Liver (tissue), 9 donors: Measurements from ENCODE around the gene DET1. TPM values are rescaled to one million over a fixed set of nuclear protein-coding genes. Genes with fewer than 3 reads are reported as not detected.

Source experiments
- DNase-seq: peaks from one replicate; pipeline ENCODE4 v3.0.0-alpha.2; 2017; ENCODE audit warnings: low spot score
- H3K27ac ChIP-seq, 2 donors: one replicate each; pipeline ENCODE4 v1.7.0; 2013; ENCODE audit warnings: inconsistent platforms in 2 of 2, low read length in 2 of 2, control low read depth in 1 of 2, low read depth in 1 of 2, mild to moderate bottlenecking in 1 of 2
- H3K27me3 ChIP-seq, 4 donors: one replicate each; pipeline versions ENCODE4 v1.6.1 to v1.7.0; 2013; ENCODE audit warnings: low read length in 3 of 4, inconsistent platforms in 1 of 4, mild to moderate bottlenecking in 1 of 4, moderate library complexity in 1 of 4; ENCODE audit not compliant: control insufficient read depth in 4 of 4, insufficient read depth in 4 of 4
- H3K36me3 ChIP-seq, 4 donors: one replicate each; pipeline versions ENCODE4 v1.6.1 to v1.7.0; 2013; ENCODE audit warnings: low read length in 3 of 4, mild to moderate bottlenecking in 3 of 4, low read depth in 1 of 4, moderate library complexity in 1 of 4; ENCODE audit not compliant: control insufficient read depth in 4 of 4, insufficient read depth in 3 of 4
- H3K4me1 ChIP-seq, 4 donors: one replicate each; pipeline versions ENCODE4 v1.6.1 to v1.7.0; 2013; ENCODE audit warnings: low read length in 3 of 4, mild to moderate bottlenecking in 3 of 4, moderate library complexity in 1 of 4; ENCODE audit not compliant: control insufficient read depth in 4 of 4, insufficient read depth in 4 of 4
- H3K4me3 ChIP-seq, 3 donors: one replicate each; pipeline versions ENCODE4 v1.6.1 to v1.7.0; 2013; ENCODE audit warnings: low read length in 3 of 3, control low read depth in 1 of 3, low read depth in 1 of 3, mild to moderate bottlenecking in 1 of 3
- H3K9ac ChIP-seq, 2 donors: one replicate each; pipeline ENCODE4 v1.7.0; 2013; ENCODE audit warnings: low read length in 2 of 2, mild to moderate bottlenecking in 2 of 2, moderate library complexity in 2 of 2, control low read depth in 1 of 2, low read depth in 1 of 2
- H3K9me3 ChIP-seq, 4 donors: one replicate each; pipeline versions ENCODE4 v1.6.1 to v1.7.0; 2013; ENCODE audit warnings: low read length in 3 of 4; ENCODE audit not compliant: control insufficient read depth in 4 of 4
- CTCF ChIP-seq: fragments of 150-350 bp; IDR thresholded peaks from 2 replicates; pipeline ENCODE4 v1.5.1; 2017; ENCODE audit warnings: improper control_type of control experiment, low read depth, low read length; ENCODE audit not compliant: missing input control
- EGR1 ChIP-seq, 2 donors: IDR thresholded peaks; 2 replicates each; pipeline ENCODE4 v1.6.1; 2016 to 2018; ENCODE audit warnings: antibody characterized with exemption in 2 of 2, low read depth in 2 of 2
- FOXA1 ChIP-seq: IDR thresholded peaks from 2 replicates; pipeline ENCODE4 v1.6.1; 2016; ENCODE audit warnings: antibody characterized with exemption
- FOXA2 ChIP-seq: IDR thresholded peaks from 2 replicates; pipeline ENCODE4 v1.6.1; 2016; ENCODE audit warnings: antibody characterized with exemption
- GABPA ChIP-seq, 2 donors: IDR thresholded peaks in 1 of 2; conservative IDR thresholded peaks in 1 of 2; 2 replicates each; pipeline ENCODE4 v1.6.1; 2016; ENCODE audit warnings: antibody characterized with exemption in 2 of 2, mild to moderate bottlenecking in 1 of 2, moderate library complexity in 1 of 2
- HNF4A ChIP-seq, 2 donors: conservative IDR thresholded peaks; 2 replicates each; pipeline ENCODE4 v1.6.1; 2016; ENCODE audit warnings: antibody characterized with exemption in 2 of 2, mild to moderate bottlenecking in 2 of 2
- HNF4G ChIP-seq: IDR thresholded peaks from 2 replicates; pipeline ENCODE4 v1.6.1; 2016; ENCODE audit warnings: antibody characterized with exemption
- JUND ChIP-seq, 2 donors: IDR thresholded peaks; 2 replicates each; pipeline ENCODE4 v1.6.1; 2016; ENCODE audit warnings: antibody characterized with exemption in 2 of 2
- NR2F2 ChIP-seq: IDR thresholded peaks from 2 replicates; pipeline ENCODE4 v1.6.1; 2016; ENCODE audit warnings: antibody characterized with exemption
- RAD21 ChIP-seq, 2 donors: IDR thresholded peaks; 2 replicates each; pipeline ENCODE4 v1.6.1; 2016; ENCODE audit warnings: antibody characterized with exemption in 2 of 2, mild to moderate bottlenecking in 2 of 2
- REST ChIP-seq: IDR thresholded peaks from 2 replicates; pipeline ENCODE4 v1.6.1; 2016; ENCODE audit warnings: antibody characterized with exemption, mild to moderate bottlenecking
- RXRA ChIP-seq, 2 donors: IDR thresholded peaks; 2 replicates each; pipeline ENCODE4 v1.6.1; 2017 to 2018; ENCODE audit warnings: antibody characterized with exemption in 2 of 2, mild to moderate bottlenecking in 1 of 2
- SP1 ChIP-seq: IDR thresholded peaks from 2 replicates; pipeline ENCODE4 v1.6.1; 2018; ENCODE audit warnings: antibody characterized with exemption, mild to moderate bottlenecking
- TAF1 ChIP-seq: conservative IDR thresholded peaks from 2 replicates; pipeline ENCODE4 v1.6.1; 2016; ENCODE audit warnings: antibody characterized with exemption, mild to moderate bottlenecking
- YY1 ChIP-seq: IDR thresholded peaks from 2 replicates; pipeline ENCODE4 v1.6.1; 2016; ENCODE audit warnings: antibody characterized with exemption, mild to moderate bottlenecking
- ZBTB33 ChIP-seq: IDR thresholded peaks from 2 replicates; pipeline ENCODE4 v1.6.1; 2016; ENCODE audit warnings: antibody characterized with exemption
- WGBS: extraction: QIAGEN DNeasy Blood & Tissue Kit; methylation state at CpG from one replicate; pipeline ENCODE4 v1.1.7; 2013; 5-methylcytosine and 5-hydroxymethylcytosine counted together
- polyA plus RNA-seq, 2 donors: library from polyadenylated mRNA; stranded (reverse) in 1 of 2; unstranded in 1 of 2; fragments of 200-250 nt in 1 of 2; fragments of >200 nt in 1 of 2; fragmentation: Nextera tagmentation in 1 of 2; extraction: Ambion mirVana in 1 of 2; gene quantifications; one replicate each; pipeline versions ENCODE4 v1.2.1 to v1.2.3, GENCODE V29; 2013 to 2015
- total RNA-seq, 2 donors: library from RNA; depleted of rRNA; stranded (reverse); fragments of >200 nt; gene quantifications; one replicate each; pipeline ENCODE4 v1.2.3, GENCODE V29; 2014
- TF ChIP-seq, protein P1 (sequence below): IDR thresholded peaks from 2 replicates; pipeline ENCODE4 v1.6.1; 2016; ENCODE audit warnings: antibody characterized with exemption
- TF ChIP-seq, protein P2 (sequence below): IDR thresholded peaks from 2 replicates; pipeline ENCODE4 v1.6.1; 2016; ENCODE audit warnings: antibody characterized with exemption
- donor health status: healthy.
- donor health status: healthy.
- donor health status: healthy.
- donor health status: healthy.
- donor health status: healthy.

The DET1 gene
- total and polyA plus RNA-seq, 4 donors, result 1.3 to 5.4 (median 2.4) TPM

- H3K36me3 ChIP-seq, result no peaks in the 10 kb centered on the region
- no peak overlapping the region for H3K9ac ChIP-seq
- H3K27ac ChIP-seq, result no peak overlapping the region
- H3K27me3 ChIP-seq, result no peaks in the 10 kb centered on the region
- H3K4me1 ChIP-seq, result no peaks in the 10 kb centered on the region
- H3K9me3 ChIP-seq, result no peaks in the 10 kb centered on the region
- DNase-seq, result no peak
- WGBS, result 90% methylated on average over 3 of the region's 3 CpGs
- no peak overlapping the region for H3K4me3 ChIP-seq
- TF ChIP-seq RAD21 (IDR thresholded peaks at IDR 0.05), result no peak
- TF ChIP-seq EGR1 (IDR thresholded peaks at IDR 0.05; ENCODE audit: low read depth in 2 of 2), result no peak
- TF ChIP-seq FOXA1, result no peak
- TF ChIP-seq HNF4G, result no peak
- no peak for TF ChIP-seq REST
- no peak for TF ChIP-seq ZBTB33
- TF ChIP-seq FOXA2, result no peak
- TF ChIP-seq, protein P1, sequence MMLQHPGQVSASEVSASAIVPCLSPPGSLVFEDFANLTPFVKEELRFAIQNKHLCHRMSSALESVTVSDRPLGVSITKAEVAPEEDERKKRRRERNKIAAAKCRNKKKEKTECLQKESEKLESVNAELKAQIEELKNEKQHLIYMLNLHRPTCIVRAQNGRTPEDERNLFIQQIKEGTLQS, result no peak
- no peak for TF ChIP-seq HNF4A (conservative IDR thresholded peaks at IDR 0.05)
- TF ChIP-seq TAF1, result no peak
- no peak for TF ChIP-seq CTCF
- no peak for TF ChIP-seq JUND (IDR thresholded peaks at IDR 0.05)
- TF ChIP-seq, protein P2, sequence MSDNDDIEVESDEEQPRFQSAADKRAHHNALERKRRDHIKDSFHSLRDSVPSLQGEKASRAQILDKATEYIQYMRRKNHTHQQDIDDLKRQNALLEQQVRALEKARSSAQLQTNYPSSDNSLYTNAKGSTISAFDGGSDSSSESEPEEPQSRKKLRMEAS, result no peak
- no peak for TF ChIP-seq SP1
- TF ChIP-seq RXRA (IDR thresholded peaks at IDR 0.05), result no peak
- no peak for TF ChIP-seq NR2F2
- TF ChIP-seq GABPA (IDR thresholded peaks at IDR 0.05 in 1 of 2, conservative IDR thresholded peaks at IDR 0.05 in 1 of 2), result no peak
- TF ChIP-seq YY1, result no peak
Observed at GRCh38 chr15:88490036-88490435, 56.4 kb downstream of the DET1 start.

DNA sequence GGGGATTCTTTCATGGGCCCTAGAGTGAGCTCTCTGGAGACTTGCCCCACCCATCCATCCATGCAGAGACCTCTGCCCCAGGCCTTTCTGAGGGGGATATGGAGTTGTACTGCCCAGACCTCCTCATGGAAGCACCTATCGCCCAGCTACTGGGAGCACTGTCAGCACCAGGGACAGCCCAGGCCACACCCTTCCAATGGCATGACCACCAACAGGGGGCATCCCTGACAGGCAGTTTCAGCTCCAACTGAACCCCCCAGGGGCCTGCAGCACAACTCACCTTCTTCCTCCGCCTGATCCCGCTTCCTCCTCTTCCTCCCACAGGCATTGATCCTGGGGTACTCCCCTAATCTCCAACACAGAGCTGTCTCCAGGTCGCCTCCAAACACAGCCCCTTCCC lies 57.2 kb downstream of the DET1 start:
- 93% methylated on average over 4 of the region's 4 CpGs for WGBS
- H3K4me1 ChIP-seq, result no peaks in the 10 kb centered on the region
- no peak overlapping the region for H3K4me3 ChIP-seq
- no peaks in the 10 kb centered on the region for H3K9me3 ChIP-seq
- H3K36me3 ChIP-seq, result no peaks in the 10 kb centered on the region
- H3K27me3 ChIP-seq, result no peaks in the 10 kb centered on the region
- H3K27ac ChIP-seq, result no peak overlapping the region
- H3K9ac ChIP-seq, result no peak overlapping the region
- DNase-seq, result no peak
- TF ChIP-seq RAD21 (IDR thresholded peaks at IDR 0.05), result no peak
- no peak for TF ChIP-seq NR2F2
- no peak for TF ChIP-seq FOXA2
- TF ChIP-seq HNF4A (conservative IDR thresholded peaks at IDR 0.05), result no peak
- no peak for TF ChIP-seq REST
- TF ChIP-seq YY1, result no peak
- TF ChIP-seq CTCF, result no peak
- TF ChIP-seq EGR1 (IDR thresholded peaks at IDR 0.05; ENCODE audit: low read depth in 2 of 2), result no peak
- TF ChIP-seq, protein P2, result no peak
